Fibroblast of skin of right biceps (primary cell): ENCODE data around the gene KIF12.
"Not testable (repeated sequence)": the region's sequence is repeated elsewhere in the genome, so short reads cannot be mapped to it uniquely, and the experiment has no call there.

ENCODE experiments used
- DNase-seq: peaks from one replicate; pipeline ENCODE4 v3.0.0-alpha.2; 2013

The KIF12 gene

DNA sequence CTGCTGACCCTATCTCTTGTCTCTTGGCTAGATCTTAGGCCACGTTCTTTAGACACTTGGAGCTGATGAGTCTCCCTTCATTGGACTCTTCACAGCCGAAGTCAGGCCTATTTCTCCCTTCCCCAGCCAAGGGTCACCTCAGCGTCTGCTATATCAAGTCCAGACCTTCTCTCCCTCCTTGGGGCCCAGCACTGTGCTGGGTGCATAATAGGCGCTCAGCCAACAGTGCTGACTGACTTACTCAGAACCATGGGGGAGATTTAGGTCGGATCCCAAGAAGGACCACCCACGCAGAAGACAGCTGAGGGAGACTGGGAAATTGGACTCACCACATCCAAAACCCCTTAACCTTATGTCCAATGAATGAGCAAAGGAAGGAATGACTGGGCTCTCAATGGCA, 15.4 kb downstream of the KIF12 start:
- DNase-seq: no peak

DNA sequence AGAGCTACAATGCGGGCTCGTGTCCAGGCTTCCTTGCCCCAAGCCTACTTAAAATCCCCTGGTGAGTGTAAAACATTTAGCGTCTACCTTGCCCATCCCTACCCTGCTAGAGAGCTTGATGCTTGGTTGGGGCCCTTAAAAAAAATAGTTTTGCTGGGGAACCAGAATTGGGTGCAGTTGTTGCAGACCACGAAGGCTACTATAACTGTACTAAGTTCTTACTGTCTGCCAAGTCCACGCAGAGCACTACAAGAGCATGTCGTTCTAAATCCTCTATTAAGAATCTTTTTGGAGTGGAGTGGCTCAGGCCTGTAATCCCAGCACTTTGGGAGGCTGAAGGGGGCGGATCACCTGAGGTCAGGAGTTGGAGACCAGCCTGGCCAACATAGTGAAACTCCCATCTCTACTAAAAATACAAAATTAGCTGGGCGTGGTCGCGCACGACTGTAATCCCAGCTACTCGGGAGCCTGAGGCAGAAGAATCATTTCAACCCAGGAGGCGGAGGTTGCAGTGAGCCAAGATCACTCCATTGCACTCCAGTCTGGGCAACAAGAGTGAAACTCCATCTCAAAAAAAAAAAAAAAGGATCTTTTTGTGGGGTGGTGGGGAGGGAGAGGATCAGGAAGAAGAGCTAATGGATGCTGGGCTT, 16.2 kb downstream of the KIF12 start:
- not testable (repeated sequence) for DNase-seq

GRCh38 chr9:114082017-114082762, 16.9 kb downstream of the KIF12 start:
- DNase-seq: peak; percentile 83

DNA sequence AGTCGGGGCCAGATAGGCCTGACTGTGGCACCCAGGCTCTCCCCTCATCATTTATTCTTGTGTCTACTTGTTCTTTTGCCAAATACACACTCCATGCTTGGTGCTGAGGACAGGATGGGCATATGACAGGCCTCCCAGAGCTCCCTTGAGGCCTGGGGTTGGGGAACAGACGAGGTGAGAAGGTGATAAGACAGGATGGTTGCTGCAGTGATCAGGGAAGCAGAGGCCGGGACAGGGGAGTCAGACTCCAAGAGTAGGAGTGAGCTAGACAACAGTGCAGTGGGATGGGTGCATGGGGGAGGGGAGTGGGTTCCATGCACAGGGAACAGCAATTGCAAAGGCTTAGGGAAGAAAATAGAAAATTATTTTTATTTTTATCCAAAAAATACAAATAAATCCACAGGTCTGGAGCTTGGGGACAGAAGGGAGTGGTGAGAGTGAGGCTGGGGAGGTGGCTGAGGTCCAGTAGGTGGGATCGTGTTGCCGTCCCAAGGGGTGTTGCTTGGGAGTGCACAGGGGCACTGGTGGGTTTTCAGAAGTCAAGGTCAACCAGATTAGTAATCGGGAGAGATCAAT, 17.6 kb downstream of the KIF12 start:
- DNase-seq: no peak

- DNase-seq: no peak
Observed at GRCh38 chr9:114080773-114081440, 18.2 kb downstream of the KIF12 start.

- no peak for DNase-seq
Observed at GRCh38 chr9:114080195-114080772, 18.8 kb downstream of the KIF12 start.

- DNase-seq: no peak
Observed at GRCh38 chr9:114078781-114079156, 20.3 kb downstream of the KIF12 start.

DNA sequence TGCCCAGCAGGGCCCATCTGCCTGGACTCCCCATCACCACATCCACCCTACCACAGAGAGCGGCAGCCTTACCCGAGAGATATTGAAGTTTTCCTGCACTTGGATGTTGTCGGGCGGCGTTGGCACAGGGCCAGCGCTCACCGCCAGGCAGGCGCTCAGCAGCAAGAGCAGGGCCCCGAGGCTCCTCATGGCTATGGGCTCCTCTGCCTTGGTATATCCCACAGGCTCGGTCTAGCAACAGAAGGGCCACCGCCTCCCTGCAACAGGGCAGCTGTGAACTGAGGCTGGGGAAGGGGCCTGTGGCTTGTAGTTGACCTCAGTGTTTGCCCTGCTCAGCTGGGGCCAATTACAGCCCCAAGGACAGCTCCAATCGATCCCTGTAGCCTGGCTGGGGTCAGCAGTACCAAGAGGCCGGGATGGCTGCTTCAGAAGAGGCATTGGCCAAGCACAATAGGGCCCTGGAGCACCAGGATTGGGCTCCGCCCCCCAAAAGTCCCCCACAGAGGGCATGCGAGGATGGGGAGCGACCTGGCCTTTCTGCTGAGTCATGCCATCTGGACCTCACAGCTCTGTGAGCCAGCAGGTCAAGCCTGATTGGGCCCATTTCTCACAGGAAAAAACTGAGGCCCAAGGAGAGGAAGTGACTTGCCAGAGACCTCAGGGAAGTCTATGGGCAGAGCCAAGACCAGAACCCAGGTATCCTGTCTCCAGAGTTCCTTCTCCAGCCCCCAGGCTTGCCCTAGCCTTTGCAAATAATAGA, 20.9 kb downstream of the KIF12 start, which contains the start of gene AMBP:
Gene AMBP, minus strand, starts transcription at position 280 of the 760 bp plus-strand sequence. Its CDS starts 91 bp downstream, at position 189.
- no peak for DNase-seq

DNA sequence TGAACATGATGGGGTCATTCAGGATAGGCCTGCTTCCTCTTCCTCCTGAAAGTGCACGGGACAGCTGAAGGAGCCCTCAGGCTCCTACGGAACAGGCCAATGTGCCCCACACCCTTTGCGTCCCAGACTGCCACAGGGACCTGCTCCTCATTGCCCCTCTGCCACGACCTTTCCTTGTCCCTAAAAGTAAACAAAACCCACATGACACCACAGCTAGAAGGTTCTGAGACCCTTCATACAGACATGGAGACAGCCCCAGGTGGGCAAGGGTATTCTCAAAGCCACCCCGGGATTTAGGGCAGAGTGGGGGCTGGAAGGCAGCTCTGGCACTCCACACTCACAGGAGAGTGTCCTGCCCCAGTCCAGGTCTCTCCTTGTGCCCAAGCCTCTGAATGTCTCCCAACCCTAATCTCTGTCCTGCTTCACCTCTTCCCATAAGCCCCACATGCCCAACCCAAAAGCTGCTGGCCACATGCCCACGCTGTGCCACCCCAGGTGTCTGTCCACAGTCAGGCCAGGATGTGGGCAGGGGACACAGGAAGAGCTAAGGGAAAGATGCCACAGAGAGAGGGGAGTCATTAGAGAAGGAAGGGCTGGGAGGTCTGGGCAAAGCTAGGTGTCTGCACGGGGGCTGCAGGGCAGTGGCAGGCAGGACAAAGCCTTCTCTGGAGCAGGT, 21.8 kb downstream of the KIF12 start:
- no peak for DNase-seq

DNA sequence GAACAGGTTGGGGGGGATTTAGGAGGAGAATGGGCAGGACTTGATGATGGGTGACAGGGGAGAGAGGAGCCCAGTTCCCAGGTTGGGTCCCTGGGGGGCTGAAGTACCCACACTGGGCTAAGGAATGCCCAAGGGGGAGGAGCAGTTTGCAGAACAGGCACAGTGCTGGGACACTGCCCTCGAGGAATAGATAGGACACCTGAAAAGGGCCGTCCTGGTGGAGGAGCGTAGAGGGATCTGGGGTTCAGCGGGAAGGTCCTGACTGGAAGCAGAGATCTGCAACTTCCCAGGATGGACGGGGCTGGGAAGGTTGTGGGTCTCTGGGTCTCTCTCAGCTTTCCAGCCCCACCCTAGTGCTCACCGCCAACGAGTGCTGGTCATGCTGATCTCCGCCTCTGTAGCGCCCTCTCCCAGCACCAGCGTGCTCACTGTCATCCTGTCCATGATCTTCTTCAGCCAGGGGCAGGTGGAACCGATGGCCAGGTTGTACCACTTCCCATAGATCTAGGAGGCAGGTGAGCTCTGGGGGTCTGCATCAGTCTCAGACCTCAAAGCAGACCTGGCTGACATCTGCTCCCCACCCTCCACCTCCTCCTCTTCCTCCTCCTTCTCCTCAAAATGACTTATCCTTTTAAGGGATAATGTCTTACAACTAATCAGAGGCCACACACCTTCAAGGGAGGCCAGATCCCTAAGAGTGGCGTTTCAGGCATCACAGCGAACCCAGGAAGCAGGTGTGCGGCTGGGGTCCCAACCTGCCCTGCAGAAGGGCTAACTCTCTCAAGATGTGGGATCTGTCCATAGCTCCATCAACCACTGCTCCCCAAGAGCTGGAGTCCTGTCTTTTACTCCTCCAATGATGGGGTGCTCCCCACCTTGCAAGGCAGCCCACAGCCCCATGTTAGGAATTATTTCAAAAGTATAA, 22.6 kb downstream of the KIF12 start:
- DNase-seq: no peak

GRCh38 chr9:114075602-114076001, 23.5 kb downstream of the KIF12 start:
- DNase-seq: no peak

DNA sequence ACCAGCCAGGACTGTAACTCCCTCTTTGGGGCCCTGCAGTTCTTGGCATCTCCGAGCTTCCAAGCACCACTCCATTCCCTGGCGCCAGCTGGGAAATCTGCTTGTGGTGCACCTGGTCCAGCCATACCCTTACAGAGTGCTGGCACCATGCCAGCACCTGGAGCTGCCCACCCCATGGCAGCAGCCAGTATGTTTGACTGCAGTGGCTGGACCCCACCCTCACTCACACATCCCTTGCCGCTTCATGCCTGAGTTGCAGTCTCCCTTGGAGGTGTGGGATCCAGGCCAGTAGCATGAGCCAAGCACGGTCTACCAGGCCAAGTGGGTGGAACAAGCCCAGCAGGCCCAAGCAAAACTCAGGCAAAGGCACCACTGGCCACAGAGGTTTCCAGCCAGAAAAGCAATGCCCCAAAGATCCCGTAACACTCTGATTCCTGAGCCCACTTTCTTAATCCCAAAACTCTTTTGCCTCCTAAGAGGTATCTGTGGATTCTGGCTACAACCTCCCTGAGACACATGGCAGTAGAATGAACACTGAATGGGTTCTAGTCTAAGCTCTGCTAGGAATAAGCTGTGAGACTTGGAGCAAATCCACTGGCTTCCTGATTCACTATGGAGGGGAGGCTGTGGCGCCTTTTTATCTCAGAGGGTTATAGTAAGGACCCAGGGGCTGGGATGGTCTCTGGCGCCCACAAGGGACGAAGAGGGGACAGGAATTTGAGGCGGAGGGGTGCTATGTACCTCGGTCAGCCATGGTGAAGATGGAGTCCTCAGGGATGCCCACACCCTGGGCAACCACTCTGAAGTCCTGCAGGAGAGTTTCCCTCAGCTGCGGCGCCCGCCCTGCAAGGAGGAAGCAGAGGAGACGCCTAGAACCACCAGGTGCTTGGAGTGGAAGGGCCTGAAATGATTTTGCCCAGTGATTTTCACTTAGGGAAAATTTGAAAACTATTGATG, 26.6 kb downstream of the KIF12 start:
- DNase-seq: no peak

GRCh38 chr9:114071197-114071795, 27.8 kb downstream of the KIF12 start:
- no peak for DNase-seq

DNA sequence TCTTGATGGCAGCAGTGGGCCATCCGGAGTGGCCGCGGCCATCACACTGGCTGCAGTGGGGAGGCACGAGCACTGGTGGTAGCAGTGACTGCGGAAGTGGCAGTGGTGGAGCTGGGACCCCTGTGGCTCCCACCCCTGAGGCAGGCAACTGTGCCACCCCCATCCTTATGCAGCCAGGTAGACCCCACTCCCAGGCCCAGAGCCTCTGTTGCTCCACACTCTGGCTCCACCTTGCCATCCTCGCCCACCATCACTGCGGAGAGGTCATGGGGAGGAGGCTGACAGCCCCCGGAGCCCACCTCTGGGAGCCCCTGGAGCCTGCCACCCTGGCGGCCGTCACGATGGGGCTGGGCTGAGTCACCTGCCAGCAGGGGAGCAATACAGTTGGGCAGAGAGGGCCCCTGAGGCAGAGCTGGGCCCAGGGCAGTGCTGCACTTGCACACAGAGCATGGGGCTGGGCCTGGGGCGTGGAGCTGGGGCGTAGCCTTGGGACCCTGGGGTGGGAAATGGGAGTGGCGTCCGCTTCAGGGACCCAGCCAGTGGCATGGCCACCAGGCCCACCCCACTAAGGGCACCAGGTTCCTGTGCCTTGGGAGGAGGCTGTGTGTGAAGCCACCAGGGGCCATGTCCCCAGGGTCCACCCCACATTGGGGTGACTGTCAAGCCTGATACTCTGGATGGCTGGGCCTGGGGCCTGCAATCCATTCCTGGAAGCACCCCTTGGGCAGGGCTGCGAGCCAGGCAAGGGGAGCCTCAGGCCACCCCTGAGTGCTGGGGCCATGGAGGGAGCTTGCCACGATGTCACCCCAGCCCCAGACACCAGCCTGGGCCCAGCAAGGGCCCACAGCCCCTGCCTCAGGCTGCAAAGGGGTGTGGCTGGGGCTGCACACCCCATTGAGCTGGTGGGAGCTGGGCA, 28.6 kb downstream of the KIF12 start:
- no peak for DNase-seq

DNA sequence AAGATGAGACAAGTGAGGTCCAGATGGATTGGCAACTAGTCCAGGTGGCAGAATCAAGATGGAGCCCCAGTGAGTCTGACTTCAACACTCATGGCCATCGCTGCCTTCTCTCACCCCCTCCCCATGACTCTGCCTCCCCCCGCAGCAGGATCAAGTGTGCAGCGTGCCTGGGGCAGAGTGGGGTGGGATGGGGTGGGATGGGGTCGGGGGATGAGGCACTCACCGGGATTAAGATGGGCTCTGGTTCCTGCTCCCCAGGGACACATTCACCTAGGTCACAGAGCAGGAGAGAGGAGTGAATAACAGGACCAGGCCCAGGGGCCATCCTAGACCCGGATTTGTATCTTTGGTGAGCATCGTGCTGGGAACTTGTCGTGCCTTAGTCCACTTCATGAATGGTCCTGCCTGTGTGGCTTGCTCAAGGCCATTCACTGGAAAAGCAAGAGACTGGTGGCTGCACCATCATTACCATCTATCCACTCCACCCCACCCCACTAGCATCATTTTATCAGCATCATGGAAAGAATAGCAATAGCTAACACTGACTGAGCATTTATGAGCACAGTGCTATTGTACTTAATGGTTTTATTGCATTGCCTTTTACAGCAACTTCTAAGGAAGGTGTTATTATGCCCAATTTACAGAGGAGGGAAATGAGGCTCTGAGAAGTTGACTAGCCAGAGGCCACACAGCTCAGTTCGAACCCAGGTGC, 29.5 kb downstream of the KIF12 start:
- DNase-seq: no peak

GRCh38 chr9:114065304-114065703, 33.8 kb downstream of the KIF12 start:
- no peak for DNase-seq

DNA sequence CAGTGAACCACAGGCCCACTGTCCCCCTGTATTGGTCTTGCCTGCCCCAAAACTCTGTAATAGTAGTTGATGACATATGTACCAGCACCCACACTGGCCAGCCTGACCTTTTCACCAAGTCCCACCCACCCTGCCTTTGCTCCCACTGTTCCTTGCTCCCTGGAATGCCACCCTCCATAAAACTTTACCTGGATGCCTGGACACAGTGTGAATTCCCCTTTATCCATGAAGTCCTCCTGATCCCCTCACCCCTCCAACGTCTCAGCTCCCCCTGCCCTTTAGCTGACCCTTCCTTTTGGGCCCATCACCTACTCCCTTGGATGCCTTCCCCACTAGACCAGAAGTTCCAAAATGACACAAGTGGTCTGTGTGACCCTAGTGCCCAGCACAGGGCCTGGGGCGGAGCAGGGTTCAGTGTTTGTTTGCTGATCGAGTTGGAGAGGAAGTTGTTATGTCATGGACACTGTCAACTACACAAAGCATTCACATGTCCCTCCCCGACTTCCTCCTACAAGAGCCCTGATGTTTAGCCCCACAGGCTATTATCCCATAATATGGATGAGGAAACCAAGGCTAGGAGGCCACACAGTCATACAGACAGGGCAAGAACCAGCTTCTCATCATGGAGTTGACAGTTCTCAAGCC, 37.1 kb downstream of the KIF12 start:
- DNase-seq: no peak
